ENCODE measurements around the gene PTPRG. TPM values are rescaled to one million over a fixed set of nuclear protein-coding genes. Genes with fewer than 3 reads are reported as not detected.

PTPRG gene
- total RNA-seq, 1 experiment from 2014 or later, result 0.74 TPM

- intact Hi-C loops (cut with micrococcal nuclease; ENCODE audit: unreplicated experiment), result no loop called here
- POLR2A ChIA-PET, result no interaction called here
Measured at GRCh38 chr3:61761694-61762430, 200.5 kb downstream of the PTPRG start.

GRCh38 chr3:61765157-61765876, 203.9 kb downstream of the PTPRG start:
- DNase-seq (ENCODE audit: low read depth, low spot score), result no peak
- CTCF ChIA-PET, result no interaction called here

More at GRCh38 chr3:61761694-61762430, 200.5 kb downstream of the PTPRG start:
- BruUV-seq (replicated peaks), result no TSS peak
- no peak overlapping the region for H3K27ac ChIP-seq (ENCODE audit: low read length)
- no peak for ATAC-seq
- CTCF ChIA-PET, result no interaction called here
- H3K9me3 ChIP-seq (ENCODE audit: control insufficient read depth, insufficient read depth, low read depth, low read length), result no peaks in the 10 kb centered on the region
- no peaks in the 10 kb centered on the region for H3K4me1 ChIP-seq (ENCODE audit: control insufficient read depth, insufficient read depth, low read length)
- no peaks in the 10 kb centered on the region for H3K27me3 ChIP-seq (ENCODE audit: control insufficient read depth, insufficient read depth, low read length)
- H3K4me3 ChIP-seq (ENCODE audit: low read depth in 2 of 2, low read length in 2 of 2), result no peak overlapping the region
- no peak for DNase-seq (ENCODE audit: low read depth, low spot score)
- H3K36me3 ChIP-seq (ENCODE audit: control insufficient read depth, insufficient read depth, low read length), result no peaks in the 10 kb centered on the region
- no peak for TF ChIP-seq TCF7L2 (IDR thresholded peaks at IDR 0.05; ENCODE audit: low read depth, low read length)
- no peak for TF ChIP-seq POLR2AphosphoS5 (IDR thresholded peaks at IDR 0.05; ENCODE audit: low read depth, low read length)
- TF ChIP-seq, protein P1, sequence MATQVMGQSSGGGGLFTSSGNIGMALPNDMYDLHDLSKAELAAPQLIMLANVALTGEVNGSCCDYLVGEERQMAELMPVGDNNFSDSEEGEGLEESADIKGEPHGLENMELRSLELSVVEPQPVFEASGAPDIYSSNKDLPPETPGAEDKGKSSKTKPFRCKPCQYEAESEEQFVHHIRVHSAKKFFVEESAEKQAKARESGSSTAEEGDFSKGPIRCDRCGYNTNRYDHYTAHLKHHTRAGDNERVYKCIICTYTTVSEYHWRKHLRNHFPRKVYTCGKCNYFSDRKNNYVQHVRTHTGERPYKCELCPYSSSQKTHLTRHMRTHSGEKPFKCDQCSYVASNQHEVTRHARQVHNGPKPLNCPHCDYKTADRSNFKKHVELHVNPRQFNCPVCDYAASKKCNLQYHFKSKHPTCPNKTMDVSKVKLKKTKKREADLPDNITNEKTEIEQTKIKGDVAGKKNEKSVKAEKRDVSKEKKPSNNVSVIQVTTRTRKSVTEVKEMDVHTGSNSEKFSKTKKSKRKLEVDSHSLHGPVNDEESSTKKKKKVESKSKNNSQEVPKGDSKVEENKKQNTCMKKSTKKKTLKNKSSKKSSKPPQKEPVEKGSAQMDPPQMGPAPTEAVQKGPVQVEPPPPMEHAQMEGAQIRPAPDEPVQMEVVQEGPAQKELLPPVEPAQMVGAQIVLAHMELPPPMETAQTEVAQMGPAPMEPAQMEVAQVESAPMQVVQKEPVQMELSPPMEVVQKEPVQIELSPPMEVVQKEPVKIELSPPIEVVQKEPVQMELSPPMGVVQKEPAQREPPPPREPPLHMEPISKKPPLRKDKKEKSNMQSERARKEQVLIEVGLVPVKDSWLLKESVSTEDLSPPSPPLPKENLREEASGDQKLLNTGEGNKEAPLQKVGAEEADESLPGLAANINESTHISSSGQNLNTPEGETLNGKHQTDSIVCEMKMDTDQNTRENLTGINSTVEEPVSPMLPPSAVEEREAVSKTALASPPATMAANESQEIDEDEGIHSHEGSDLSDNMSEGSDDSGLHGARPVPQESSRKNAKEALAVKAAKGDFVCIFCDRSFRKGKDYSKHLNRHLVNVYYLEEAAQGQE (IDR thresholded peaks at IDR 0.05; ENCODE audit: insufficient read depth in 1 of 2, low read depth in 2 of 2, low read length in 1 of 2), result no peak
- TF ChIP-seq SIN3A (IDR thresholded peaks at IDR 0.05; ENCODE audit: borderline replicate concordance, insufficient read depth, low read depth, low read length), result no peak
- TF ChIP-seq, protein P2, sequence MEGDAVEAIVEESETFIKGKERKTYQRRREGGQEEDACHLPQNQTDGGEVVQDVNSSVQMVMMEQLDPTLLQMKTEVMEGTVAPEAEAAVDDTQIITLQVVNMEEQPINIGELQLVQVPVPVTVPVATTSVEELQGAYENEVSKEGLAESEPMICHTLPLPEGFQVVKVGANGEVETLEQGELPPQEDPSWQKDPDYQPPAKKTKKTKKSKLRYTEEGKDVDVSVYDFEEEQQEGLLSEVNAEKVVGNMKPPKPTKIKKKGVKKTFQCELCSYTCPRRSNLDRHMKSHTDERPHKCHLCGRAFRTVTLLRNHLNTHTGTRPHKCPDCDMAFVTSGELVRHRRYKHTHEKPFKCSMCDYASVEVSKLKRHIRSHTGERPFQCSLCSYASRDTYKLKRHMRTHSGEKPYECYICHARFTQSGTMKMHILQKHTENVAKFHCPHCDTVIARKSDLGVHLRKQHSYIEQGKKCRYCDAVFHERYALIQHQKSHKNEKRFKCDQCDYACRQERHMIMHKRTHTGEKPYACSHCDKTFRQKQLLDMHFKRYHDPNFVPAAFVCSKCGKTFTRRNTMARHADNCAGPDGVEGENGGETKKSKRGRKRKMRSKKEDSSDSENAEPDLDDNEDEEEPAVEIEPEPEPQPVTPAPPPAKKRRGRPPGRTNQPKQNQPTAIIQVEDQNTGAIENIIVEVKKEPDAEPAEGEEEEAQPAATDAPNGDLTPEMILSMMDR (IDR thresholded peaks at IDR 0.05), result no peak
- in situ Hi-C loops (cut with HindIII; ENCODE audit: low pct_unique_long_range_greater_than_20kb, low sequenced_read_pairs), result no loop called here

More at GRCh38 chr3:61765157-61765876, 203.9 kb downstream of the PTPRG start:
- no peak for ATAC-seq
- H3K27me3 ChIP-seq (ENCODE audit: control insufficient read depth, insufficient read depth, low read length), result no peaks in the 10 kb centered on the region
- POLR2A ChIA-PET, result no interaction called here
- TF ChIP-seq SIN3A (IDR thresholded peaks at IDR 0.05; ENCODE audit: borderline replicate concordance, insufficient read depth, low read depth, low read length) (no peak), POLR2AphosphoS5 (IDR thresholded peaks at IDR 0.05; ENCODE audit: low read depth, low read length) (no peak), TCF7L2 (IDR thresholded peaks at IDR 0.05; ENCODE audit: low read depth, low read length) (no peak)
- TF ChIP-seq, protein P2 (IDR thresholded peaks at IDR 0.05), result no peak
- TF ChIP-seq, protein P1 (IDR thresholded peaks at IDR 0.05; ENCODE audit: insufficient read depth in 1 of 2, low read depth in 2 of 2, low read length in 1 of 2), result no peak
- no peak overlapping the region for H3K4me3 ChIP-seq (ENCODE audit: low read depth in 2 of 2, low read length in 2 of 2)
- no peak overlapping the region for H3K27ac ChIP-seq (ENCODE audit: low read length)
- H3K9me3 ChIP-seq (ENCODE audit: control insufficient read depth, insufficient read depth, low read depth, low read length), result no peaks in the 10 kb centered on the region
- in situ Hi-C loops (cut with HindIII; ENCODE audit: low pct_unique_long_range_greater_than_20kb, low sequenced_read_pairs) (no loop called here), intact Hi-C loops (cut with micrococcal nuclease; ENCODE audit: unreplicated experiment) (no loop called here)
- no TSS peak for BruUV-seq (replicated peaks)
- H3K4me1 ChIP-seq (ENCODE audit: control insufficient read depth, insufficient read depth, low read length), result no peaks in the 10 kb centered on the region
- H3K36me3 ChIP-seq (ENCODE audit: control insufficient read depth, insufficient read depth, low read length), result no peaks in the 10 kb centered on the region

All from Panc1 (cell line).